Keratinocyte (primary cell): Measurements from ENCODE around the gene TMEM129. TPM values are rescaled to one million over a fixed set of nuclear protein-coding genes. Genes with fewer than 3 reads are reported as not detected.

Experiments
- DNase-seq: peaks from one replicate; pipeline ENCODE4 v3.0.0-alpha.2; 2011; ENCODE audit warnings: low read depth, missing footprints, low spot score
- FAIRE-seq: peaks from 2 replicates; lab custom pipeline; 2011; peaks lifted over from hg19 to GRCh38; lab: Jason Lieb, UNC
- H2AFZ ChIP-seq: 2 replicates; pipeline ENCODE4 v1.6.0; 2012; ENCODE audit warnings: low read length, control low read depth, inconsistent platforms; ENCODE audit not compliant: control insufficient read depth
- H3K27ac ChIP-seq: 2 replicates; pipeline ENCODE4 v1.5.1; 2011; ENCODE audit warnings: low read length; ENCODE audit not compliant: control insufficient read depth, insufficient read depth
- H3K27me3 ChIP-seq: 3 replicates; pipeline ENCODE4 v1.6.0; 2011; ENCODE audit warnings: low read length; ENCODE audit not compliant: control insufficient read depth, insufficient read depth; ENCODE audit errors: extremely low read depth
- H3K36me3 ChIP-seq, 2 experiments: 2 replicates in 1 of 2; 3 replicates in 1 of 2; pipeline ENCODE4 v1.5.1; 2011; ENCODE audit warnings: low read length in 2 of 2, mild to moderate bottlenecking in 1 of 2; ENCODE audit not compliant: control insufficient read depth in 2 of 2, insufficient read depth in 2 of 2; ENCODE audit errors: extremely low read depth in 1 of 2
- H3K4me1 ChIP-seq: 3 replicates; pipeline ENCODE4 v1.5.1; 2011; ENCODE audit warnings: low read length; ENCODE audit not compliant: control insufficient read depth, insufficient read depth; ENCODE audit errors: extremely low read depth
- H3K4me2 ChIP-seq: 3 replicates; pipeline ENCODE4 v1.6.0; 2011; ENCODE audit warnings: low read depth, low read length; ENCODE audit not compliant: control insufficient read depth, insufficient read depth; ENCODE audit errors: extremely low read depth
- H3K4me3 ChIP-seq, 3 experiments: fragments of 200-600 bp in 1 of 3; sonication (generic) in 1 of 3; 2 replicates in 2 of 3; 3 replicates in 1 of 3; pipeline ENCODE4 v1.5.1; 2011 to 2016; ENCODE audit warnings: low read length in 3 of 3, mild to moderate bottlenecking in 3 of 3, control low read depth in 2 of 3, inconsistent platforms in 1 of 3, low read depth in 1 of 3, mixed read lengths in 1 of 3, mixed run types in 1 of 3, moderate library complexity in 1 of 3; ENCODE audit not compliant: control insufficient read depth in 2 of 3, insufficient read depth in 2 of 3; ENCODE audit errors: extremely low read depth in 1 of 3
- H3K79me2 ChIP-seq: 2 replicates; pipeline ENCODE4 v1.6.0; 2012; ENCODE audit warnings: low read length; ENCODE audit not compliant: control insufficient read depth, insufficient read depth
- H3K9ac ChIP-seq: 3 replicates; pipeline ENCODE4 v1.6.0; 2011; ENCODE audit warnings: low read length; ENCODE audit not compliant: control insufficient read depth, insufficient read depth; ENCODE audit errors: extremely low read depth
- H3K9me1 ChIP-seq: 3 replicates; pipeline ENCODE4 v1.6.0; 2011; ENCODE audit warnings: low read length; ENCODE audit not compliant: control insufficient read depth, insufficient read depth; ENCODE audit errors: extremely low read depth
- H3K9me3 ChIP-seq: 2 replicates; pipeline ENCODE4 v1.5.1; 2012; ENCODE audit warnings: low read depth, low read length; ENCODE audit not compliant: control insufficient read depth
- H4K20me1 ChIP-seq: 3 replicates; pipeline ENCODE4 v1.6.0; 2011; ENCODE audit warnings: low read length; ENCODE audit not compliant: control insufficient read depth, insufficient read depth; ENCODE audit errors: extremely low read depth
- EZH2 ChIP-seq: IDR thresholded peaks from one replicate; pipeline ENCODE4 v1.6.1; 2012; ENCODE audit warnings: inconsistent platforms, mild to moderate bottlenecking, low read length, moderate library complexity
- dilution Hi-C: fragments of 300-500 bp; cut with MboI; formaldehyde crosslinking; loops from one replicate; pipeline ENCODE4 v1.7.0; 2020; ENCODE audit warnings: low sequenced_read_pairs; ENCODE audit not compliant: extremely low pct_ligation_motif_present
- polyA plus RNA-seq, 5 experiments: library from polyadenylated mRNA; depleted of rRNA in 3 of 5; stranded (reverse) in 3 of 5; stranded (forward) in 1 of 5; unstranded in 1 of 5; fragments of >200 nt; gene quantifications; 1 replicate in 1 of 5; 2 replicates in 3 of 5; 3 replicates in 1 of 5; pipeline versions ENCODE4 v1.2.1 to v1.2.3, GENCODE V29; 2011 to 2012; ENCODE audit warnings: missing spikeins in 2 of 5, low read depth in 1 of 5, low replicate concordance in 1 of 5
- TF ChIP-seq, protein P1 (sequence below), 3 experiments: IDR thresholded peaks in 1 of 3; conservative IDR thresholded peaks in 1 of 3; optimal IDR thresholded peaks in 1 of 3; 2 replicates in 2 of 3; 3 replicates in 1 of 3; pipeline versions ENCODE3 to v1.5.1; 2011; ENCODE audit warnings: low read length in 3 of 3, mild to moderate bottlenecking in 3 of 3, moderate library complexity in 2 of 3, control low read depth in 1 of 3, inconsistent platforms in 1 of 3; ENCODE audit not compliant: insufficient read depth in 2 of 3; ENCODE audit errors: extremely low read depth in 1 of 3

TMEM129 gene
- polyA plus RNA-seq, 1 donor (not counting 4 experiments of a cell fraction or from before 2014, with no cell fraction given): 11.7 TPM

DNA sequence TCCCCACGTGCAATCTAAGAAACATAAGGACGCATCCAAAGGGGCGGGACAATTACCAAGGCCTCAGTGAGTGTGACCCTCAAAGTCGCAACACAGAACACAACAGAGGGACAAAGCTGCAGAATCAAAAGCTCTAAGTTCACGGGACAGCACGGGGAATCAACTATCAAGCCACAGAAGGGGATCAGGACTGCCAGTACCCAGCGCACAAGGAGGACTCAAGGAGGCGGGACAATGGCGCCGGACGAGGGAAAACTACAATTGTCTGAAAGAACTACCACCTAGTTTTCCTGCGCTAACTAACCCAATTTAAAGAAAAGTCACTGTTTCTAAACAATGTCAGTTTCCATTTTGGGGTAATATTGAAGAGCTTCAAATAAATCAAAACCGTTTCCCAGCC is 38.3 kb downstream of the TMEM129 start:
- Histone ChIP-seq H3K4me2 (peak overlapping the region; percentile 92), H3K79me2 (no peaks in the 10 kb centered on the region)
- dilution Hi-C loops: no loop called here

DNA sequence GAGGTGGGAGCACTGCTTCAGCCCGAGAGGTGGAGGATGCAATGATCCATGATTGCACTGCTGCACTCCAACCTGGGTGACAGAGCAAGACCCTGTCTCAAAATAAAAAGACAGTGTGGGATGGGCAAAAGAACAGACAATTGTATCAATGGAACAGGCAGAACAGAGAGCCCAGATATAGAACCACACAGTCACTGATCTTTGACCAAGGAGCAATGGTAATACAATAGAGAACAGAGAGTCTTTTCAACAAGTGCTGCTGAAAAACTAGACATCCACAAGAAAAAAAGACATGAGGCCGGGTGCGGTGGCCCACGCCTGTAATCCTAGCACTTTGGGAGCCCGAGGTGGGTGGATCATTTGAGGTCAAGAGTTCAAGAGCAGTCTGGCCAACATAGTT is 42.9 kb downstream of the TMEM129 start:
- dilution Hi-C loops: no loop called here
- FAIRE-seq (no peak), DNase-seq (no peak)

More for the DNA sequence above, 38.3 kb downstream of the TMEM129 start:
- Histone ChIP-seq H4K20me1 (no peaks in the 10 kb centered on the region), H3K4me1 (peaks cover 10% of the 10 kb centered on the region), H3K4me3 (no peak overlapping the region), H3K27me3 (no peaks in the 10 kb centered on the region), H3K9me3 (no peaks in the 10 kb centered on the region), H3K9ac (no peak overlapping the region), H2AFZ (no peak overlapping the region), H3K27ac (no peak overlapping the region), H3K36me3 (no peaks in the 10 kb centered on the region), H3K9me1 (no peaks in the 10 kb centered on the region)
- TF ChIP-seq, protein P1, sequence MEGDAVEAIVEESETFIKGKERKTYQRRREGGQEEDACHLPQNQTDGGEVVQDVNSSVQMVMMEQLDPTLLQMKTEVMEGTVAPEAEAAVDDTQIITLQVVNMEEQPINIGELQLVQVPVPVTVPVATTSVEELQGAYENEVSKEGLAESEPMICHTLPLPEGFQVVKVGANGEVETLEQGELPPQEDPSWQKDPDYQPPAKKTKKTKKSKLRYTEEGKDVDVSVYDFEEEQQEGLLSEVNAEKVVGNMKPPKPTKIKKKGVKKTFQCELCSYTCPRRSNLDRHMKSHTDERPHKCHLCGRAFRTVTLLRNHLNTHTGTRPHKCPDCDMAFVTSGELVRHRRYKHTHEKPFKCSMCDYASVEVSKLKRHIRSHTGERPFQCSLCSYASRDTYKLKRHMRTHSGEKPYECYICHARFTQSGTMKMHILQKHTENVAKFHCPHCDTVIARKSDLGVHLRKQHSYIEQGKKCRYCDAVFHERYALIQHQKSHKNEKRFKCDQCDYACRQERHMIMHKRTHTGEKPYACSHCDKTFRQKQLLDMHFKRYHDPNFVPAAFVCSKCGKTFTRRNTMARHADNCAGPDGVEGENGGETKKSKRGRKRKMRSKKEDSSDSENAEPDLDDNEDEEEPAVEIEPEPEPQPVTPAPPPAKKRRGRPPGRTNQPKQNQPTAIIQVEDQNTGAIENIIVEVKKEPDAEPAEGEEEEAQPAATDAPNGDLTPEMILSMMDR (optimal IDR thresholded peaks at IDR 0.05 in 1 of 3, IDR thresholded peaks at IDR 0.05 in 1 of 3, conservative IDR thresholded peaks at IDR 0.05 in 1 of 3; ENCODE audit: extremely low read depth in 1 of 3, insufficient read depth in 2 of 3, low read length in 3 of 3): no peak
- no peak for TF ChIP-seq EZH2
- no peak for FAIRE-seq
- DNase-seq: no peak

More for the DNA sequence above, 42.9 kb downstream of the TMEM129 start:
- Histone ChIP-seq H3K9me1 (no peaks in the 10 kb centered on the region), H3K4me3 (no peak overlapping the region), H4K20me1 (no peaks in the 10 kb centered on the region), H3K27ac (no peak overlapping the region), H3K79me2 (no peaks in the 10 kb centered on the region), H3K4me2 (no peak overlapping the region), H3K27me3 (no peaks in the 10 kb centered on the region), H3K9ac (no peak overlapping the region), H3K4me1 (peaks cover 5% of the 10 kb centered on the region), H3K36me3 (no peaks in the 10 kb centered on the region), H3K9me3 (no peaks in the 10 kb centered on the region), H2AFZ (no peak overlapping the region)
- no peak for TF ChIP-seq EZH2
- TF ChIP-seq, protein P1 (optimal IDR thresholded peaks at IDR 0.05 in 1 of 3, IDR thresholded peaks at IDR 0.05 in 1 of 3, conservative IDR thresholded peaks at IDR 0.05 in 1 of 3; ENCODE audit: extremely low read depth in 1 of 3, insufficient read depth in 2 of 3, low read length in 3 of 3): no peak
